ENCODE measurements around the gene ETF1.
A peak's percentile ranks its signal among the peaks of the same experiment; 100 is the strongest.
"Not testable (repeated sequence)": the region's sequence is repeated elsewhere in the genome, so short reads cannot be mapped to it uniquely, and the experiment has no call there.

Gene ETF1

GRCh38 chr5:138523406-138523805 is 19.6 kb downstream of the ETF1 start:
- Mint-ChIP-seq H3K27ac (peak overlapping the region; percentile 86), H3K4me1 (peaks cover 46% of the 10 kb centered on the region), H3K4me3 (no peak overlapping the region), H3K27me3 (no peaks in the 10 kb centered on the region), H3K36me3 (peaks cover 7% of the 10 kb centered on the region), H3K9me3 (no peaks in the 10 kb centered on the region)

GRCh38 chr5:138520971-138521370 is 22.1 kb downstream of the ETF1 start:
- H3K9me3 Mint-ChIP-seq: no peaks in the 10 kb centered on the region
- H3K27ac Mint-ChIP-seq: peak overlapping the region; percentile 38
- peaks cover 7% of the 10 kb centered on the region for H3K36me3 Mint-ChIP-seq
- H3K4me1 Mint-ChIP-seq: peaks cover 36% of the 10 kb centered on the region
- H3K27me3 Mint-ChIP-seq: no peaks in the 10 kb centered on the region
- no peak overlapping the region for H3K4me3 Mint-ChIP-seq

DNA sequence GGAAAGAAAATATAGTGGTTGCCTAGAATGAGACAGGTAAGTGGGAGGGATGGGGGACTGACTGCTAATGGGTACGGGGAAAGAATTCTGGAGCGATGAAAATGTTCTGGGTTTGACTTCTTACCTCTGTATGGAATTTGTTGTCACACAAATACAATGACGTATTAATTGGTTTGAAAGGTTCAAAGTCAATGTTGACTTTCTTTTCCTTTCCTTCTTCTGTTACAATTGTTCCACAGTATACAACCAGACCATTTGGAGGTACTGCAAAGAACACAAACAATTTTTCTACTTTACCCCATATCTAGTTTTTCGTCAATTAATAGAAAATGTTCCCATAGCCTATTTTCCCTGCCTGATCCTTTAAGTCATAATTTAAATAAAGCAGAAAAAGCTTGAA is 25.6 kb downstream of the ETF1 start:
- H3K4me3 Mint-ChIP-seq: no peak overlapping the region
- H3K27ac Mint-ChIP-seq: no peak overlapping the region
- H3K4me1 Mint-ChIP-seq: peaks cover 25% of the 10 kb centered on the region
- peaks cover 8% of the 10 kb centered on the region for H3K36me3 Mint-ChIP-seq
- H3K9me3 Mint-ChIP-seq: no peaks in the 10 kb centered on the region
- H3K27me3 Mint-ChIP-seq: no peaks in the 10 kb centered on the region

DNA sequence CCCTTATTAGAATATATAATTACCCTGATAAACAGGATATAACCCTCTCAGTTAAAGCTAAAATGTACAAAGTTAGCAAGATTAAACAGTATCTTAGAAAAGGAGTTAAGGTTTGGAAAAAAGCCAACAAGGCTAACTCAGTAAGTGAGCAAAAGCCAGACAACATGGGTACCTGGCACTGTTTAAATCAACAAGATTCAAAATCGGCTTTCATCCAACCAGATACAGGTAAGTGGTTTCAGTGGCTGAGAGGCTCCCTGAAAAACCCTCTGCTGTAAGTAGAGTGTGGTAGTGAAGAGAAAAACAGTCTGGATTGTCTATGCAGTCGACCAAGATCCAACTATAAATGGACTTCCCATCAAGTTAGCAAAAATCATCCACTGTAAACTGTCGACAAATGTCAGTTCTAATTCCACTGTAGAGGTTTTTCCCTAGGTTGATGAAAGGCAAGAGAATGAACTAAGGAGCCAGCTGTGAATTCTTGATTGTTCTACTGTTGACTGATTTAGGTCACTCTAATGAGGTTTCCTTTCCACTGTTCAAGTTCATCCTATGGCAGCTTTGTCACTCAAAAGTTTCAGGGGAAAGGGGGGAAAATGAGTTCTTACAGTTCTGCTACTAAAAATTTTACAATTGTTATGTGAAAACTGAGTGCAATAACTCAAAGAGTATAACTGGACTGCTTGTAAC is 27.3 kb downstream of the ETF1 start:
- Mint-ChIP-seq H3K4me1 (peaks cover 13% of the 10 kb centered on the region), H3K36me3 (peaks cover 9% of the 10 kb centered on the region), H3K27me3 (no peaks in the 10 kb centered on the region), H3K4me3 (no peak overlapping the region), H3K9me3 (no peaks in the 10 kb centered on the region), H3K27ac (no peak overlapping the region)

DNA sequence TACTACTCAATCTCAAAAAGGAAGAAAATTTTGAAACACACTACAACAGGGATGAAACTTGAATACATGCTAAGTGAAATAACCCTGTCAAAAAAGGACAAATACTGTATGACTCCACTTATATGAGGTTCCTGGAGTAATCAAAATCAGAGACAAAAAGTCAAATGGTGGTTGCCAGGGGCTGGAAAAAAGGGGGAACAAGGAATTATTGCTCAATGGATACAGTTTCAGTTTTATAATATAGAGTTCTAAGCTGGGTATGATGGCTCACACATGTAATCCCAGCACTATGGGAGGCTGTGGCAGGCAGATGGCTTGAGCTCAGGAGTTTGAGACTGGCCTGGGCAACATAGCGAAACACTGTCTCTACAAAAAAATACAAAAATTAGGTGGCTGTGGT is 29.0 kb downstream of the ETF1 start:
- H3K4me3 Mint-ChIP-seq: no peak overlapping the region
- H3K4me1 Mint-ChIP-seq: peaks cover 4% of the 10 kb centered on the region
- H3K9me3 Mint-ChIP-seq: no peaks in the 10 kb centered on the region
- peaks cover 12% of the 10 kb centered on the region for H3K36me3 Mint-ChIP-seq
- no peak overlapping the region for H3K27ac Mint-ChIP-seq
- H3K27me3 Mint-ChIP-seq: no peaks in the 10 kb centered on the region

DNA sequence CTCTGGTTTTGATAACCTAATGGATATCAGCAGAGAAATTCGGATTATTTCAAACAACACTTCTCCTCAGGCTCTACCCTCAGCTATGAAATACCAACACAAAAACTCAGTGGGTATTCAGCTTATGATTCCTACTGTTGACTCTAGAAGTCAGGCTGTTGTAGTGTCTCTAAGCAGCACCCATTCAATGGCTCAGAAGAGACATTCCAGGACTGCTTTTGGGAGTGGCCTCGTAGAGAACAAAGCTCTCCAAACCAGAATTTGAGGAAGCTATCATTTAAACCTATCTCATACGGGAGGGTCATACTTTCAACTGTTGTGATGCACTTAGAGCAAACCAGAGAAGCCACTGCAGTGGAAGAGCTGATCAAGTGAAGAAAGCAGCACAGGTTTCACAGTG is 34.1 kb downstream of the ETF1 start:
- H3K36me3 Mint-ChIP-seq: peaks cover 12% of the 10 kb centered on the region

DNA sequence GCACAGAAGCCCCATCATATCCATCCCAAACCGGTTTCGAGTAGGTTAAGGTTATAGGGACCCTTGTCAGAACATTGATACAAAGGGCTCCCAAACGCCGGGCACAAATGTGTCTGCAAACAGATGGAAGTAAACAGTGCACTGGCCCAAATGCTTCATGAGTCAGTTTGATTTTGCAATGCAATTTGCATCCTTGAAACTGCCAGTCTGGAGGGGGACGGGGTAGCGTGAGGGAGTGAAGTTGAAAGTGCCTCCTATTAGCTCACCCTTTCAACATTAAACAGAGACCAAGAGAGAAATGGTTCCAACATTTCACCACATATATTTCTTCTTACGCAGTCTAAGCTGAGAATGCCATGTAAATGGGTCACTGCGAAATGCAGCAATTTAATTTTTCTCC is 35.6 kb downstream of the ETF1 start:
- H3K36me3 Mint-ChIP-seq, H3K27ac Mint-ChIP-seq, H3K4me1 Mint-ChIP-seq, H3K4me3 Mint-ChIP-seq, H3K9me3 Mint-ChIP-seq, H3K27me3 Mint-ChIP-seq: not testable (repeated sequence)

More for the DNA sequence above, 34.1 kb downstream of the ETF1 start:
- Mint-ChIP-seq H3K9me3 (no peaks in the 10 kb centered on the region), H3K4me3 (no peak overlapping the region), H3K27me3 (no peaks in the 10 kb centered on the region), H3K4me1 (no peaks in the 10 kb centered on the region), H3K27ac (no peak overlapping the region)

GRCh38 chr5:138506370-138507306 is 36.4 kb downstream of the ETF1 start:
- Mint-ChIP-seq H3K27me3 (no peaks in the 10 kb centered on the region), H3K4me3 (no peak overlapping the region), H3K27ac (no peak overlapping the region), H3K36me3 (peaks cover 9% of the 10 kb centered on the region), H3K4me1 (peaks cover 6% of the 10 kb centered on the region), H3K9me3 (no peaks in the 10 kb centered on the region)

GRCh38 chr5:138504799-138505198 is 38.2 kb downstream of the ETF1 start:
- no peak overlapping the region for H3K27ac Mint-ChIP-seq
- H3K36me3 Mint-ChIP-seq: peaks cover 6% of the 10 kb centered on the region
- H3K9me3 Mint-ChIP-seq: no peaks in the 10 kb centered on the region
- H3K4me3 Mint-ChIP-seq: no peak overlapping the region
- peaks cover 6% of the 10 kb centered on the region for H3K4me1 Mint-ChIP-seq
- no peaks in the 10 kb centered on the region for H3K27me3 Mint-ChIP-seq

DNA sequence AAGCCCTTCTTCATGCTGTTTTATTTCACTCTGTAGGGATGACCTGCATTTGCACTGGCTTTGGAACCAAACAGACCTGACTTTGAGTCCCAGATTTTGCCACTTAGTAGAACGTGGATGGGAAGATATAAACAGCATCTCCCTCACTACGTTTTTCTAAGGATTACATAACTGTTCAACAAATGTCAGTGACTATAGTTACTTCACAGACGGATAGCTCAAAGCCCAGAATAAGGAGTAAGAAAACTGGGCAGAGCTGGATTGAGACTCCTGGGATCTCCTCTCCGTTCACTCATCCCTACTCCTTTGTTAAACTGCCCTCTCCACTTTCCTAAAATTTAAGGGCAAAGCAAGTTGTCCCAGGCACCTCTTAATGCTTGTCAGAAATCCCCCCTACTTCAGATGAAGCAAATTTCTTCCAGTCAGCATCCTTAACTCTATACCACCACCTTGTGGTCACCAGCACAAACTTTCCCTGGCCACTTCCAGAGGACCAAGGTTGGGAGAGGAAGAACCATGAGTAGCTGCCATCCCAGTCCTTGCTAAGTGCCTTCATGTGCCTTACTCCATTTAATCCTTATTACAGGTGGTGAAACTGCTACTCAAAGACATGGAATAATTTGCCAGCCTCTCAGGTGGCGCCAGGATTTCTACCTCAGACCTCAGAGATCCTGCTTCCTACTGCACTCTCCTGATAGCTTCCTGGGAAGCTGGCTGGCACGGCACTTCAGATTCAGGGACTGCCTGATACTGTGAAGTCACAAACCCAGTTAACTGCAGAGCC is 39.4 kb downstream of the ETF1 start:
- Mint-ChIP-seq H3K27me3 (no peaks in the 10 kb centered on the region), H3K9me3 (no peaks in the 10 kb centered on the region), H3K4me1 (peaks cover 6% of the 10 kb centered on the region), H3K4me3 (no peak overlapping the region), H3K36me3 (peaks cover 4% of the 10 kb centered on the region), H3K27ac (no peak overlapping the region)

GRCh38 chr5:138502521-138502920 is 40.5 kb downstream of the ETF1 start:
- Mint-ChIP-seq H3K36me3 (peaks cover 3% of the 10 kb centered on the region), H3K27ac (no peak overlapping the region), H3K4me3 (no peak overlapping the region)

DNA sequence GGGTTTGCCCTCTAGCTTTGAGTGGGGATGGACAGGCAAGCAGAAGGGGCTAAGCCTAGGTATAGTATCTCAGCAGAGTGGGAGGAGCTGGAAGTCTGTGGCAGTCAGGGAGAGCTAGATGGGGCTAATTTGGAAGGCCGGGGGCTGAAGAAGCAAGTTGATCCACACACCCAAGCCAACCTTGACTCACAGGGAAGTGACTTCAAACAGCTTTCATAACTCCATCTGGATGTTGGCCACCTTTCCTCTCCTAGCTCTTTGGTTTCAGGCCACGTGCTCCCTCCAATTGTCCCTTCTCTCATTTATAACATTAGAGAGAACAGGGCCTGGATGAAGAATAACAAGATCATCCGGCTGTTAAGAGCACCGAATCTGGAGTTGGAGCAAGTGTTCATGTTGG is 40.9 kb downstream of the ETF1 start:
- Mint-ChIP-seq H3K4me1 (peaks cover 6% of the 10 kb centered on the region), H3K27ac (no peak overlapping the region), H3K9me3 (no peaks in the 10 kb centered on the region), H3K36me3 (no peaks in the 10 kb centered on the region), H3K27me3 (no peaks in the 10 kb centered on the region), H3K4me3 (no peak overlapping the region)

More at GRCh38 chr5:138502521-138502920, 40.5 kb downstream of the ETF1 start:
- no peaks in the 10 kb centered on the region for H3K27me3 Mint-ChIP-seq
- peaks cover 6% of the 10 kb centered on the region for H3K4me1 Mint-ChIP-seq
- H3K9me3 Mint-ChIP-seq: no peaks in the 10 kb centered on the region

GRCh38 chr5:138498376-138498775 is 44.7 kb downstream of the ETF1 start:
- H3K27me3 Mint-ChIP-seq: no peaks in the 10 kb centered on the region
- no peak overlapping the region for H3K4me3 Mint-ChIP-seq
- H3K9me3 Mint-ChIP-seq: no peaks in the 10 kb centered on the region
- no peak overlapping the region for H3K27ac Mint-ChIP-seq
- H3K4me1 Mint-ChIP-seq: peaks cover 1% of the 10 kb centered on the region
- H3K36me3 Mint-ChIP-seq: no peaks in the 10 kb centered on the region

GRCh38 chr5:138495351-138495750 is 47.7 kb downstream of the ETF1 start:
- Mint-ChIP-seq H3K4me3 (no peak overlapping the region), H3K36me3 (no peaks in the 10 kb centered on the region), H3K27ac (no peak overlapping the region), H3K9me3 (no peaks in the 10 kb centered on the region), H3K27me3 (peaks cover 1% of the 10 kb centered on the region), H3K4me1 (peaks cover 11% of the 10 kb centered on the region)

DNA sequence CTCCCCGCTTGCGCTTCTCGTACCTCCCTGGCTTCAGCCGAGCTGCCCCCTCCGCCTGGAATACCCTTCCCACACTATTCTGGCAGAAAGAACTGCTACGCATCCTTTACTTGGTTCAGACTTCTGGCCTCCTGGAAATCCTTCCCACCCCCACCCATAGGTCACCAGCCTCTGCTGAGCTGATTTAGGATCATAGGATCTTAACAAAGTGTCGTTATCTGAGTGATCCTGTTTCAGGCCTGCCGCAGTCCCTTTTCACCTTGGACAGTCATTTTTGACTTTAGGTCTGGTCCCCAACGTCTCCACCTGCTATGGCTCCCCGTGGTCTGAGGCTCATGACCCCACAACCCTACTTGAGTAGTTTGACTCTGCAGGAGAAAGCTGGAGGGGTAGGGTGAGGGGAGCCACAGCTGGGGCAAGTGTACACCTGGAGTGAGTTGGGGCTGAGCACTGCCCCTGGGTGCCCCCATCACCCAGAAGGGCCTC is 50.4 kb downstream of the ETF1 start:
- Mint-ChIP-seq H3K4me1 (peaks cover 15% of the 10 kb centered on the region), H3K27me3 (peaks cover 3% of the 10 kb centered on the region), H3K9me3 (no peaks in the 10 kb centered on the region), H3K36me3 (no peaks in the 10 kb centered on the region), H3K27ac (peak overlapping the region; percentile 13), H3K4me3 (peak overlapping the region; percentile 96)

Data from activated naive CD4-positive, alpha-beta T cell treated with anti-CD3 and anti-CD28 coated beads, Interleukin-2, amount 50 U/mL, for 24 hours (primary cell).